ENCODE results near the gene IRF2.
"Not testable (repeated sequence)": the region's sequence is repeated elsewhere in the genome, so short reads cannot be mapped to it uniquely, and the experiment has no call there.

The IRF2 gene

GRCh38 chr4:184346682-184347081 lies 127.7 kb downstream of the IRF2 start:
- DNase-seq (ENCODE audit: low read depth), result no peak

- not testable (repeated sequence) for DNase-seq (ENCODE audit: low read depth)
Measured at GRCh38 chr4:184346273-184346672, 128.1 kb downstream of the IRF2 start.

GRCh38 chr4:184345573-184345922 lies 128.8 kb downstream of the IRF2 start:
- no peak for DNase-seq (ENCODE audit: low read depth)

GRCh38 chr4:184344899-184345572 lies 129.3 kb downstream of the IRF2 start:
- no peak for DNase-seq (ENCODE audit: low read depth)

GRCh38 chr4:184344435-184344834 lies 129.9 kb downstream of the IRF2 start:
- DNase-seq (ENCODE audit: low read depth), result no peak

- DNase-seq (ENCODE audit: low read depth), result peak; percentile 10
Measured at GRCh38 chr4:184343502-184344177, 130.7 kb downstream of the IRF2 start.

- DNase-seq (ENCODE audit: low read depth), result not testable (repeated sequence)
Measured at GRCh38 chr4:184342857-184343237, 131.5 kb downstream of the IRF2 start.

GRCh38 chr4:184342167-184342856 lies 132.0 kb downstream of the IRF2 start:
- no peak for DNase-seq (ENCODE audit: low read depth)

GRCh38 chr4:184339398-184340193 lies 134.8 kb downstream of the IRF2 start:
- DNase-seq (ENCODE audit: low read depth), result not testable (repeated sequence)

GRCh38 chr4:184337907-184338306 lies 136.4 kb downstream of the IRF2 start:
- DNase-seq (ENCODE audit: low read depth), result no peak

Measured in stimulated activated CD4-positive, alpha-beta T cell treated with anti-CD3 and anti-CD28 coated beads, Interleukin-2, amount 100 ng/mL, for 4 hours (primary cell).